ENCODE data around the gene ZNF280D.

DNA sequence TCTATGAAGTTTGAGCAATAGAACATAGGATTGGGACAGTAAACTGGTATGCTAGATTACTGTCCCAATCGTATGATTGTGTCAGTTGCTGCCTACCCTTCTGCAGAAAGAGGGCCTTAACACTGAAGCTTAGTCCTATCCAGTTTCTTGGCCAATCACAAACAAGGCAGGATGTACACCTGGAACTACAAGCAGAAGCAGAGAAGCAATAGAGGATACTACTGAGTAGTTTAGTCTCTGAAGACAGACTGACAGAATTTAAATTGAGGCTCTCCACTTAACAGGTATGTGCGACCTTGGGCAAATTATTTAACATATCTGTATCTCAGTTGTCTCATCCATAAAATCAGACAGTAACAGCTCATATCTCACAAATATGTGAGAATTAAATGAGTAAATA, 85.0 kb downstream of the ZNF280D start:
- TF ChIP-seq, protein P1, sequence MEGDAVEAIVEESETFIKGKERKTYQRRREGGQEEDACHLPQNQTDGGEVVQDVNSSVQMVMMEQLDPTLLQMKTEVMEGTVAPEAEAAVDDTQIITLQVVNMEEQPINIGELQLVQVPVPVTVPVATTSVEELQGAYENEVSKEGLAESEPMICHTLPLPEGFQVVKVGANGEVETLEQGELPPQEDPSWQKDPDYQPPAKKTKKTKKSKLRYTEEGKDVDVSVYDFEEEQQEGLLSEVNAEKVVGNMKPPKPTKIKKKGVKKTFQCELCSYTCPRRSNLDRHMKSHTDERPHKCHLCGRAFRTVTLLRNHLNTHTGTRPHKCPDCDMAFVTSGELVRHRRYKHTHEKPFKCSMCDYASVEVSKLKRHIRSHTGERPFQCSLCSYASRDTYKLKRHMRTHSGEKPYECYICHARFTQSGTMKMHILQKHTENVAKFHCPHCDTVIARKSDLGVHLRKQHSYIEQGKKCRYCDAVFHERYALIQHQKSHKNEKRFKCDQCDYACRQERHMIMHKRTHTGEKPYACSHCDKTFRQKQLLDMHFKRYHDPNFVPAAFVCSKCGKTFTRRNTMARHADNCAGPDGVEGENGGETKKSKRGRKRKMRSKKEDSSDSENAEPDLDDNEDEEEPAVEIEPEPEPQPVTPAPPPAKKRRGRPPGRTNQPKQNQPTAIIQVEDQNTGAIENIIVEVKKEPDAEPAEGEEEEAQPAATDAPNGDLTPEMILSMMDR (IDR thresholded peaks at IDR 0.05): no peak
- no peak for TF ChIP-seq POLR2A (IDR thresholded peaks at IDR 0.05)
